Measurements from ENCODE around the gene MEF2D. TPM values are rescaled to one million over a fixed set of nuclear protein-coding genes. Genes with fewer than 3 reads are reported as not detected.

MEF2D gene
- total RNA-seq, 1 experiment from 2014 or later = 18.7 TPM

DNA sequence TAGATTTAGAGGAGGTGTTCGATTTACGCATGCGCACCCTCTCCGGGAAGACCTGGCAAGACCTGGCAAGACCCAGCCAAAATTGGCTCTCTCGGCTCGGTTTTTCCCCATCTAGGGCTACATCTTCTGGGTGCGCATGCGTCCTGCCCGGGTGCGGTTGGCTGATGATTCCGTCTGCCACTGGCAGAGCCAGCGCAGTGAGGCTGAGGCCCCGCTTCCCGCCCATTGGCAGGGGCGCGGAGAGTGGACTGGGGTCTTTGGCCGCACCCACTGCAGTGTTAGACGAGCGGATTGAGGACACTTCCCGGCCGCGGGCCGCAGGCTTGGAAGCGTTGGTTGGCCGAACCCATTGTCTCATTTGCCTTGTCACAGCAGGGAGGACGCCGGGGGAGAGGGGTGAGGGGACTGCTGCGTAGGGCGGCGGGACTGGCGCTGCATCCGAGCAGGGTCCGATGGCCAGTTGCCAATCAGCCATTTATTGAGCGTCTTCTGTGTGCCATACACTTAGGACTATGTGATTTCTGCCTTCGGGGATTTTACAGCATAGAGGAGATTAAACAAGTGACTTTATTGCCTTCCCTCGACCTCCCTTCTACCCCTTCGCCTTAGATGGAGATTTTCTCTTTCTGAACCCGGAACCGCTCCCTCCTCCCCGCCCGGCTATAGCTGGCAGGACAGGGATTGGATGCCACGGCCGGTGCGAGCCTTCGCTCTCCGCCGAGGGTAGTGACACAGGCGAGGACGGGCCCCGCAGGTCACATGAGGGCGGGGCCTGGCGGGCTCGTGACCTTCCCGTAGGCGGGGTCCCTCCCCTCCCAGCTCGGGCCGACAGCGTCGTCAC is 43.7 kb downstream of the MEF2D start:
- Histone ChIP-seq H3K56ac (ENCODE audit: insufficient read length, low read depth, low read length) (no peak overlapping the region), H3K79me2 (ENCODE audit: insufficient read depth, low read length) (no peaks in the 10 kb centered on the region), H3T11ph (ENCODE audit: low read length) (no peak overlapping the region), H3K14ac (ENCODE audit: insufficient read depth, low read length) (peak overlapping the region; percentile 87), H3K4me1 (ENCODE audit: insufficient read depth, low read length) (no peaks in the 10 kb centered on the region), H2BK12ac (ENCODE audit: insufficient read length, low read depth, low read length) (no peak overlapping the region), H2AFZ (ENCODE audit: low read length) (no peak overlapping the region), H3K79me1 (ENCODE audit: insufficient read depth, low read depth, low read length, poor library complexity, severe bottlenecking) (no peaks in the 10 kb centered on the region), H4K5ac (ENCODE audit: insufficient read length, low read depth, low read length) (no peak overlapping the region), H2BK15ac (ENCODE audit: low read depth, low read length) (no peak overlapping the region), H3K23ac (ENCODE audit: insufficient read length, low read depth, low read length) (no peak overlapping the region), H4K8ac (replicated peaks; ENCODE audit: insufficient read length, low read depth, low read length) (no peak overlapping the region), H3K4me2 (ENCODE audit: insufficient read depth, insufficient read length, low read length) (peak overlapping the region; percentile 73), H3K9me3 (ENCODE audit: control insufficient read depth, low read depth, low read length) (no peaks in the 10 kb centered on the region), H2AK5ac (ENCODE audit: insufficient read length, low read length) (no peak overlapping the region), H3K23me2 (ENCODE audit: insufficient read length, low read depth, low read length, poor library complexity, severe bottlenecking) (peaks cover 6% of the 10 kb centered on the region), H2BK5ac (ENCODE audit: insufficient read length, low read length) (no peak overlapping the region), H3K18ac (ENCODE audit: insufficient read length, low read depth, low read length) (peak overlapping the region; percentile 83), H2BK120ac (ENCODE audit: low read depth, low read length, poor library complexity, severe bottlenecking) (no peak overlapping the region), H3K27me3 (ENCODE audit: insufficient read depth, low read length) (no peaks in the 10 kb centered on the region; the same call in none of the 2 replicates), H2BK20ac (ENCODE audit: low read depth, low read length, poor library complexity, severe bottlenecking) (no peak overlapping the region), H3K4ac (ENCODE audit: low read depth, low read length) (no peak overlapping the region; the same call in 1 of the 2 replicates), H3K27ac (ENCODE audit: insufficient read length, low read depth, low read length) (peak overlapping the region; percentile 80), H3K9ac (ENCODE audit: extremely low read depth, insufficient read length, low read length) (peak overlapping the region; percentile 75), H4K20me1 (ENCODE audit: control insufficient read depth, insufficient read depth, insufficient read length) (no peaks in the 10 kb centered on the region), H4K91ac (ENCODE audit: insufficient read length, low read depth, low read length) (no peak overlapping the region)
- peak overlapping the region; percentile 85 to 93 for H3K4me3 Mint-ChIP-seq
- H3K4me1 Mint-ChIP-seq = peaks cover 13 to 18% of the 10 kb centered on the region in 2 experiments
- peaks cover 1% of the 10 kb centered on the region for H3K27me3 Mint-ChIP-seq (ENCODE audit: low read depth)
- no peaks in the 10 kb centered on the region for H3K9me3 Mint-ChIP-seq
- H3K27ac Mint-ChIP-seq = peak overlapping the region; percentile 92 to 99 (median 99)
- no CpG with 5 or more reads among the region's 59 CpGs for WGBS (ENCODE audit: extremely low coverage, insufficient read length, low lambda C conversion rate)
- no peaks in the 10 kb centered on the region for H3K36me3 Mint-ChIP-seq (ENCODE audit: insufficient read depth in 1 of 3, low read depth in 3 of 3)
- TF ChIP-seq, protein P1, sequence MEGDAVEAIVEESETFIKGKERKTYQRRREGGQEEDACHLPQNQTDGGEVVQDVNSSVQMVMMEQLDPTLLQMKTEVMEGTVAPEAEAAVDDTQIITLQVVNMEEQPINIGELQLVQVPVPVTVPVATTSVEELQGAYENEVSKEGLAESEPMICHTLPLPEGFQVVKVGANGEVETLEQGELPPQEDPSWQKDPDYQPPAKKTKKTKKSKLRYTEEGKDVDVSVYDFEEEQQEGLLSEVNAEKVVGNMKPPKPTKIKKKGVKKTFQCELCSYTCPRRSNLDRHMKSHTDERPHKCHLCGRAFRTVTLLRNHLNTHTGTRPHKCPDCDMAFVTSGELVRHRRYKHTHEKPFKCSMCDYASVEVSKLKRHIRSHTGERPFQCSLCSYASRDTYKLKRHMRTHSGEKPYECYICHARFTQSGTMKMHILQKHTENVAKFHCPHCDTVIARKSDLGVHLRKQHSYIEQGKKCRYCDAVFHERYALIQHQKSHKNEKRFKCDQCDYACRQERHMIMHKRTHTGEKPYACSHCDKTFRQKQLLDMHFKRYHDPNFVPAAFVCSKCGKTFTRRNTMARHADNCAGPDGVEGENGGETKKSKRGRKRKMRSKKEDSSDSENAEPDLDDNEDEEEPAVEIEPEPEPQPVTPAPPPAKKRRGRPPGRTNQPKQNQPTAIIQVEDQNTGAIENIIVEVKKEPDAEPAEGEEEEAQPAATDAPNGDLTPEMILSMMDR (conservative IDR thresholded peaks at IDR 0.05) = no peak
- peak; percentile 99 for DNase-seq
